GM19395 (cell line): ENCODE data around the gene MRPS10.
"Not testable (repeated sequence)": the region's sequence is repeated elsewhere in the genome, so short reads cannot be mapped to it uniquely, and the experiment has no call there.

ENCODE experiments used
- ATAC-seq: cut with Tn5 transposase; IDR thresholded peaks from one replicate; pipeline ENCODE4 v1.9.1; 2021; ENCODE audit warnings: mild to moderate bottlenecking, moderate library complexity; ENCODE audit not compliant: unreplicated experiment

The MRPS10 gene

GRCh38 chr6:42179261-42179944, 38.3 kb downstream of the MRPS10 start:
- no peak for ATAC-seq

GRCh38 chr6:42177514-42178364, 39.9 kb downstream of the MRPS10 start:
- ATAC-seq = no peak

GRCh38 chr6:42176981-42177380, 40.7 kb downstream of the MRPS10 start:
- no peak for ATAC-seq

GRCh38 chr6:42175860-42176259, 41.8 kb downstream of the MRPS10 start:
- ATAC-seq = no peak

- no peak for ATAC-seq
Measured at GRCh38 chr6:42173101-42173500, 44.6 kb downstream of the MRPS10 start, which contains the start of gene GUCA1A. Gene GUCA1A (plus strand): TSS chr6:42173364. CDS start chr6:42173614, 250 bp downstream.

GRCh38 chr6:42171813-42172581, 45.7 kb downstream of the MRPS10 start:
- no peak for ATAC-seq

GRCh38 chr6:42169780-42170179, 47.9 kb downstream of the MRPS10 start:
- ATAC-seq = not testable (repeated sequence)

GRCh38 chr6:42168650-42169049, 49.0 kb downstream of the MRPS10 start:
- no peak for ATAC-seq

- no peak for ATAC-seq
Measured at GRCh38 chr6:42166444-42167141, 51.1 kb downstream of the MRPS10 start.

GRCh38 chr6:42165016-42165415, 52.6 kb downstream of the MRPS10 start:
- ATAC-seq = no peak

GRCh38 chr6:42163981-42164380, 53.7 kb downstream of the MRPS10 start:
- ATAC-seq = no peak

- ATAC-seq = no peak
Measured at GRCh38 chr6:42162812-42163211, 54.8 kb downstream of the MRPS10 start.

- ATAC-seq = no peak
Measured at GRCh38 chr6:42162384-42162783, 55.3 kb downstream of the MRPS10 start.

GRCh38 chr6:42159431-42160024, 58.1 kb downstream of the MRPS10 start:
- no peak for ATAC-seq

GRCh38 chr6:42158631-42159030, 59.0 kb downstream of the MRPS10 start:
- ATAC-seq = no peak

GRCh38 chr6:42158011-42158410, 59.6 kb downstream of the MRPS10 start:
- ATAC-seq = no peak
